B cell (primary cell): ENCODE measurements around the gene CTNNA3.

Experiments used
- CTCF ChIP-seq: fragments of 200-600 bp; IDR thresholded peaks from one replicate; pipeline ENCODE4 v1.8.0; 2022; ENCODE audit warnings: antibody characterized with exemption, mild to moderate bottlenecking
- EZH2 ChIP-seq: IDR thresholded peaks from 2 replicates; pipeline ENCODE4 v1.6.1; 2012; ENCODE audit warnings: borderline replicate concordance, low read depth, mild to moderate bottlenecking, moderate library complexity, low read length; ENCODE audit not compliant: insufficient read depth, poor library complexity, severe bottlenecking

GRCh38 chr10:66744915-66745314 lies 951.1 kb downstream of the CTNNA3 start:
- TF ChIP-seq CTCF (no peak), EZH2 (no peak)
